Aorta (tissue), 5 donors: ENCODE data around the gene CFAP221. TPM values are rescaled to one million over a fixed set of nuclear protein-coding genes. Genes with fewer than 3 reads are reported as not detected.

ENCODE experiments used
- ATAC-seq: fragments of 200-7000 bp; cut with Tn5 transposase; one replicate; pipeline ENCODE4 v1.9.1; 2022; ENCODE audit warnings: moderate library complexity; ENCODE audit not compliant: low FRiP score
- DNase-seq, 2 donors: peaks; one replicate each; pipeline ENCODE4 v3.0.0-alpha.2; 2020
- H3K27ac ChIP-seq, 2 donors: one replicate each; pipeline ENCODE4 v1.5.1; 2013; ENCODE audit warnings: low read length in 2 of 2, mild to moderate bottlenecking in 2 of 2, moderate library complexity in 2 of 2, control low read depth in 1 of 2, inconsistent platforms in 1 of 2, low read depth in 1 of 2
- H3K27me3 ChIP-seq, 2 donors: one replicate each; pipeline ENCODE4 v1.6.1; 2013; ENCODE audit warnings: control low read depth in 1 of 2, low read length in 1 of 2, mild to moderate bottlenecking in 1 of 2, moderate library complexity in 1 of 2; ENCODE audit not compliant: insufficient read depth in 2 of 2, control insufficient read depth in 1 of 2
- H3K36me3 ChIP-seq, 2 donors: one replicate each; pipeline ENCODE4 v1.6.1; 2013; ENCODE audit warnings: control low read depth in 1 of 2, low read length in 1 of 2, mild to moderate bottlenecking in 1 of 2; ENCODE audit not compliant: insufficient read depth in 2 of 2, control insufficient read depth in 1 of 2
- H3K4me1 ChIP-seq, 2 donors: one replicate each; pipeline ENCODE4 v1.6.1; 2013; ENCODE audit warnings: low read length in 2 of 2, control low read depth in 1 of 2, mild to moderate bottlenecking in 1 of 2, moderate library complexity in 1 of 2; ENCODE audit not compliant: insufficient read depth in 2 of 2, control insufficient read depth in 1 of 2
- H3K4me3 ChIP-seq, 2 donors: one replicate each; pipeline ENCODE4 v1.5.1; 2013; ENCODE audit warnings: low read length in 2 of 2, control low read depth in 1 of 2, mild to moderate bottlenecking in 1 of 2
- H3K9me3 ChIP-seq: one replicate; pipeline ENCODE4 v1.6.1; 2013; ENCODE audit warnings: mild to moderate bottlenecking, low read length; ENCODE audit not compliant: control insufficient read depth
- WGBS, 2 donors: extraction: QIAGEN DNeasy Blood & Tissue Kit; methylation state at CpG; one replicate each; pipeline ENCODE4 v1.1.7; 2013; 5-methylcytosine and 5-hydroxymethylcytosine counted together
- intact Hi-C, 2 donors: fragments of 100-400 bp; cut with DNase I; formaldehyde crosslinking; loops; one replicate each; pipeline versions ENCODE4 v1.14.2 to v1.15.0; 2022
- polyA plus RNA-seq, 2 donors: library from polyadenylated mRNA; stranded (reverse); fragments of 200-250 nt; gene quantifications; one replicate each; pipeline ENCODE4 v1.2.3, GENCODE V29; 2013
- total RNA-seq, 2 donors: library from RNA; stranded (reverse); fragmentation: NEBNext Ultra II Directional; extraction: Animal tissue kit (Norgen Biotek cat#: 25700); gene quantifications; one replicate each; pipeline ENCODE4 v1.2.1, GENCODE V29; 2021
- donor health status: healthy with polysubstance abuse.
- donor health status: Bipolar disorder and iron deficiency.
- donor health status: DM: no; HTN: no; CAD: no.
- donor health status: DM: no; HTN: no; CAD: no.
- donor health status: DM: yes; HTN: yes; CAD: no.

CFAP221 gene
- total and polyA plus RNA-seq, 4 donors: 0.18 to 2.1 (median 0.69) TPM; not detected in 1

GRCh38 chr2:119574108-119574815 is 30.0 kb downstream of the CFAP221 start:
- ATAC-seq: no peak
- WGBS, 2 donors: 68 to 78% methylated on average over 3 of the region's 3 CpGs
- H3K27me3 ChIP-seq: no peaks in the 10 kb centered on the region
- peaks cover 2% of the 10 kb centered on the region for H3K9me3 ChIP-seq
- no peaks in the 10 kb centered on the region for H3K4me1 ChIP-seq
- no peak overlapping the region for H3K4me3 ChIP-seq
- intact Hi-C loops: no loop called here
- no peaks in the 10 kb centered on the region for H3K36me3 ChIP-seq
- no peak overlapping the region for H3K27ac ChIP-seq
- DNase-seq: no peak

DNA sequence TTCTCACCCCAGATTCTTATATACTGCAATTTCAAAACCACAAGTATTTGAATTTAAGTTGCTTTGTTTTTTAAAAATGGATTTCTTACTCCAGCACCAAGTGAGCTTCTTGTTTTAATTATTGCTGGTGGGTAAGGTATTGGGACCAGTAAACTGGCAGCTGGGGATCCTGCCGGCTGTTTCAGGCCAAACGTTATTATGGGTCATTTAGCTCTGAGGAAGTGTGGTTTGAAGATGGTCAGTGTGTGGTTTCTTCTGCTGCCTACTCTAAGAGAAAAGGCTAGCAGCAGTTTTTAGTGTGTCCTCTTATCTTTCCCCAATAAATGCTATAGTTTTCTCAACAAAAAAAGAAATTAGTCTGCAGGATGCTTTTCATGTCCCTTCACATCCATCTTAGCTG is 30.6 kb downstream of the CFAP221 start:
- intact Hi-C loops: no loop called here
- no peak for DNase-seq
- Histone ChIP-seq H3K9me3 (peaks cover 2% of the 10 kb centered on the region), H3K4me3 (no peak overlapping the region), H3K27ac (no peak overlapping the region), H3K36me3 (no peaks in the 10 kb centered on the region), H3K4me1 (no peaks in the 10 kb centered on the region), H3K27me3 (no peaks in the 10 kb centered on the region)
- ATAC-seq: no peak
- WGBS, 2 donors: 56 to 60% methylated on average over 2 of the region's 2 CpGs

- H3K9me3 ChIP-seq: peaks cover 2% of the 10 kb centered on the region
- no peaks in the 10 kb centered on the region for H3K4me1 ChIP-seq
- no peak overlapping the region for H3K27ac ChIP-seq
- intact Hi-C loops: no loop called here
- 94 to 95% methylated on average over 1 of the region's 1 CpG for WGBS, 2 donors
- H3K4me3 ChIP-seq: no peak overlapping the region
- no peaks in the 10 kb centered on the region for H3K27me3 ChIP-seq
- no peak for ATAC-seq
- no peaks in the 10 kb centered on the region for H3K36me3 ChIP-seq
- no peak for DNase-seq
These were observed 31.2 kb downstream of the CFAP221 start for GRCh38 chr2:119575439-119575838.

GRCh38 chr2:119579424-119580295 is 35.4 kb downstream of the CFAP221 start:
- 70 to 71% methylated on average over 7 of the region's 7 CpGs for WGBS, 2 donors

DNA sequence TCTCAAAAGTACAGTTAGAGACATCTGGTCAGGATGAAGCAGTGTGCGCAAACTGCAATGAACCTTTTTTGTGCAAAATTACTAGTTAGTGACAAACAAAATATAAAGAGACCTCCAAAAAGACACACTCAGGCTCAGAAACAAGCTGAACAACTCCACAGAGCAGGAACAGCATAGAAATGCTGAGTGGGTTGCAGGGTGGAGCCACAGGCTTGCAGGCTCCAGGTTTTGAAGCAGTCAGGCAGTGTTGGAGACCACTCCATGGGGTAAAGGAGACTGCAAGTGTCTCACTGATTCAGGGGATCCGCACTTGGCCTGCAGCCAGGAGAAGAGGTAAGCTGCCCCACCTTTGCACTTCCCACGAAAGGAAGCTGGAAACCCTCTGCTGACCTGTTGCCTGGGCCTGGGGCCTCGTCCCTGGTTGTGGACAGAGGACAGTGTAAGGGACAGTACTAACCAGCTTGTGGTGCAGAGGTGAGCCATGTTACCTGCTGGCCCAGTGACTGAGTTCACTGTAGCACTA is 36.4 kb downstream of the CFAP221 start:
- H3K27ac ChIP-seq: no peak overlapping the region
- no peaks in the 10 kb centered on the region for H3K27me3 ChIP-seq
- intact Hi-C loops: no loop called here
- H3K9me3 ChIP-seq: no peaks in the 10 kb centered on the region
- H3K4me3 ChIP-seq: no peak overlapping the region
- ATAC-seq: no peak
- no peaks in the 10 kb centered on the region for H3K4me1 ChIP-seq
- DNase-seq: no peak
- H3K36me3 ChIP-seq: no peaks in the 10 kb centered on the region
- WGBS, 2 donors: 91% methylated on average over 4 of the region's 4 CpGs

More at GRCh38 chr2:119579424-119580295, 35.4 kb downstream of the CFAP221 start:
- no peaks in the 10 kb centered on the region for H3K27me3 ChIP-seq
- H3K27ac ChIP-seq: no peak overlapping the region
- H3K4me1 ChIP-seq: no peaks in the 10 kb centered on the region
- no peak for ATAC-seq
- no peaks in the 10 kb centered on the region for H3K36me3 ChIP-seq
- intact Hi-C loops: no loop called here
- no peak for DNase-seq
- H3K9me3 ChIP-seq: no peaks in the 10 kb centered on the region
- H3K4me3 ChIP-seq: no peak overlapping the region

- DNase-seq: no peak
- no peaks in the 10 kb centered on the region for H3K9me3 ChIP-seq
- H3K4me3 ChIP-seq: no peak overlapping the region
- no peak for ATAC-seq
- no peaks in the 10 kb centered on the region for H3K4me1 ChIP-seq
- intact Hi-C loops: no loop called here
- no peaks in the 10 kb centered on the region for H3K36me3 ChIP-seq
- no peaks in the 10 kb centered on the region for H3K27me3 ChIP-seq
- H3K27ac ChIP-seq: no peak overlapping the region
These were observed 39.0 kb downstream of the CFAP221 start for GRCh38 chr2:119583291-119583690.

GRCh38 chr2:119584469-119584868 is 40.2 kb downstream of the CFAP221 start:
- no peak overlapping the region for H3K4me3 ChIP-seq
- intact Hi-C loops: no loop called here
- H3K27ac ChIP-seq: no peak overlapping the region
- H3K9me3 ChIP-seq: no peaks in the 10 kb centered on the region
- no peaks in the 10 kb centered on the region for H3K36me3 ChIP-seq
- ATAC-seq (no peak), DNase-seq (no peak)
- H3K27me3 ChIP-seq: no peaks in the 10 kb centered on the region
- H3K4me1 ChIP-seq: no peaks in the 10 kb centered on the region

DNA sequence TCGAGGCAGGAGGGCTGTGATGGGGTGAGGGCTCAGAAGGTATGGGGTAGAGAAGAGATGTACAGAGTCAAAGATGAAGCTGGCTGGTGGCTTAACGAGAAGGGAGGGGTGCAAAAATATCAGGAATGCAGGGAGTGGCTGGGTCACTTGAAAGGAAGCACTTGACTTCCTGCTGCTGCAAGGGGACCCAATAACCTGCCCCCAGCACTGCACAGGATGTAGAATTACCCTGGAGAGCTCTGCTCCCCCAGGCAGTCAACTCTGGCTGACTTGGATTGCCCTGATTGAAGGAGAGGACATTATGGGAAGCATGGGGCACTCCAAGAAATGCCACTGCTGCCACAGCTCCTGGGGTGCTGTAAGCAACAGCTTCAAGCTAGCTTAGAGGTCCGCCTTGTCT is 41.8 kb downstream of the CFAP221 start:
- Histone ChIP-seq H3K27ac (no peak overlapping the region), H3K36me3 (no peaks in the 10 kb centered on the region), H3K27me3 (no peaks in the 10 kb centered on the region), H3K9me3 (no peaks in the 10 kb centered on the region), H3K4me3 (no peak overlapping the region), H3K4me1 (no peaks in the 10 kb centered on the region)
- no peak for ATAC-seq
- intact Hi-C loops: no loop called here
- 55 to 66% methylated on average over 3 of the region's 3 CpGs for WGBS, 2 donors
- DNase-seq: no peak

- DNase-seq (no peak), ATAC-seq (no peak)
- H3K27me3 ChIP-seq: no peaks in the 10 kb centered on the region
- no peak overlapping the region for H3K4me3 ChIP-seq
- intact Hi-C loops: no loop called here
- no peaks in the 10 kb centered on the region for H3K9me3 ChIP-seq
- no peak overlapping the region for H3K27ac ChIP-seq
- H3K4me1 ChIP-seq: no peaks in the 10 kb centered on the region
- H3K36me3 ChIP-seq: no peaks in the 10 kb centered on the region
- WGBS, 2 donors: 69 to 85% methylated on average over 3 of the region's 3 CpGs
These were observed 46.6 kb downstream of the CFAP221 start for GRCh38 chr2:119590873-119591272.
